Measurements from ENCODE around the gene ANKRD11. TPM values are rescaled to one million over a fixed set of nuclear protein-coding genes. Genes with fewer than 3 reads are reported as not detected.

The ANKRD11 gene
- total RNA-seq, 1 donor from 2014 or later, result 178 TPM

DNA sequence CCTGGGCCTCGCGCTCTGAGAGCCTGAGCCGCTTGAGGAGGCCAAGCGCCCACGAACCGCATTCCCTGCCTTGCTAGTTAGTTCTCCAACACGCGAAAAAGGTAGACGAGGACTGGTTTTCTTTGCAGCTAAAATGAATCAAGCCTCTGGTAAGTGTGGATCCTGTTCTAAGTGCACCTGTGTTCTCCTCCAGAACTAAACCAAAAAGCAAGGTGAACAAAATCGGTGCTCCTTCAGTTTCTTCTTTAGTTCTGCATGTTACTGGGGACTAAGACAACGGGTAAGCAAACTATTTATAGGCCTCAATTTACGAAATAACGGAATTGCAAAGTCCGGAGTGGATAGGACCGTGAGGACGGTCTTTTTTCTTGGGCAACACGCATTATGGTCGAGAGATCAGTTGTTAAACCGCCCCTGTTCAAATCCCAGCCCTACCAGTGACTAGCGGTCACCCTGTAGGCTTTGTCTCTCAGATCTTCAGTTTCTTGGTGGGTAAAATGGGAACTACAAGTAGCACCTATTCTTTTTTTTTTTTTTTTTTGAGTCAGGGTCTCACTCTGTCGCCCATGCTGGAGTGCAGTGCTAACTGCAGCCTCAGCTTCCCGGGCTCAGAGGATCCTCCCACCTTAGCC lies 993 bp upstream of the ANKRD11 start:
- H3K27me3 Mint-ChIP-seq, result no peaks in the 10 kb centered on the region
- peaks cover 2% of the 10 kb centered on the region for H3K36me3 Mint-ChIP-seq (ENCODE audit: insufficient read depth)
- DNase-seq (ENCODE audit: low spot score, unreplicated experiment), result no peak
- TF ChIP-seq, protein P1, sequence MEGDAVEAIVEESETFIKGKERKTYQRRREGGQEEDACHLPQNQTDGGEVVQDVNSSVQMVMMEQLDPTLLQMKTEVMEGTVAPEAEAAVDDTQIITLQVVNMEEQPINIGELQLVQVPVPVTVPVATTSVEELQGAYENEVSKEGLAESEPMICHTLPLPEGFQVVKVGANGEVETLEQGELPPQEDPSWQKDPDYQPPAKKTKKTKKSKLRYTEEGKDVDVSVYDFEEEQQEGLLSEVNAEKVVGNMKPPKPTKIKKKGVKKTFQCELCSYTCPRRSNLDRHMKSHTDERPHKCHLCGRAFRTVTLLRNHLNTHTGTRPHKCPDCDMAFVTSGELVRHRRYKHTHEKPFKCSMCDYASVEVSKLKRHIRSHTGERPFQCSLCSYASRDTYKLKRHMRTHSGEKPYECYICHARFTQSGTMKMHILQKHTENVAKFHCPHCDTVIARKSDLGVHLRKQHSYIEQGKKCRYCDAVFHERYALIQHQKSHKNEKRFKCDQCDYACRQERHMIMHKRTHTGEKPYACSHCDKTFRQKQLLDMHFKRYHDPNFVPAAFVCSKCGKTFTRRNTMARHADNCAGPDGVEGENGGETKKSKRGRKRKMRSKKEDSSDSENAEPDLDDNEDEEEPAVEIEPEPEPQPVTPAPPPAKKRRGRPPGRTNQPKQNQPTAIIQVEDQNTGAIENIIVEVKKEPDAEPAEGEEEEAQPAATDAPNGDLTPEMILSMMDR (IDR thresholded peaks at IDR 0.05; ENCODE audit: unreplicated experiment), result peak; percentile 42
- peaks cover 31% of the 10 kb centered on the region for H3K4me1 Mint-ChIP-seq (ENCODE audit: low read depth)
- H3K4me3 Mint-ChIP-seq (ENCODE audit: low read depth), result peak overlapping the region; percentile 85
- H3K27ac Mint-ChIP-seq, result peak overlapping the region; percentile 98
- no peaks in the 10 kb centered on the region for H3K9me3 Mint-ChIP-seq (ENCODE audit: low read depth)

DNA sequence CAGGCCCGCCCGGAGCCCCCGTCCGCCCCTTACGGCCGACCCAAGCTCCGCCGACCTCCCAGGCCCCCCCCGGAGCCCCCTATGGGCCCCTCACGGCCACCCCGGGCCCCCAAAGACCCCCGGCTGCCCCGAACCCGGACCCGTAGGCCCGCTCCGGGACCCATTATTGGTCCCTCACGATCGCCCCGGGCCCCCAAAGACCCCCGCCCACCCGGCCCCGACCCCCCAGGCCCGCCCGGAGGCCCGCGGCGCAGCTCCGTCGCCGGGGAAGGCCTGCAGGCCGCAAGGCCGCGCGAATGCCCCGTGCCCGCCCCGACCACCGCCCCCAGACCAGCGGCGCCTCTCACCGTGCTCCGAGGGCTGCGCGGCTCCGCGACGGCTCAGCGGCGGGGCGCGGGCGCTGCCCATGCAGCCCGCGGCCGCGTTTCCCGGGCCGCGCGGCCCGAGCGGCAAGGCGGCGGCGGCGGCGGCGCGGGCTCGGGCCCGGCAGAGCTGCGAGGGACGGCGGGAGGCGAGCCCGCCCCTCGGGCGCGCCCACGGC lies 393 bp downstream of the ANKRD11 start:
- DNase-seq (ENCODE audit: low spot score, unreplicated experiment), result peak; percentile 20
- TF ChIP-seq, protein P1 (IDR thresholded peaks at IDR 0.05; ENCODE audit: unreplicated experiment), result no peak
- Mint-ChIP-seq H3K27ac (no peak overlapping the region), H3K9me3 (ENCODE audit: low read depth) (no peaks in the 10 kb centered on the region), H3K36me3 (ENCODE audit: insufficient read depth) (peaks cover 3% of the 10 kb centered on the region), H3K4me3 (ENCODE audit: low read depth) (no peak overlapping the region), H3K27me3 (no peaks in the 10 kb centered on the region), H3K4me1 (ENCODE audit: low read depth) (peaks cover 43% of the 10 kb centered on the region)

DNA sequence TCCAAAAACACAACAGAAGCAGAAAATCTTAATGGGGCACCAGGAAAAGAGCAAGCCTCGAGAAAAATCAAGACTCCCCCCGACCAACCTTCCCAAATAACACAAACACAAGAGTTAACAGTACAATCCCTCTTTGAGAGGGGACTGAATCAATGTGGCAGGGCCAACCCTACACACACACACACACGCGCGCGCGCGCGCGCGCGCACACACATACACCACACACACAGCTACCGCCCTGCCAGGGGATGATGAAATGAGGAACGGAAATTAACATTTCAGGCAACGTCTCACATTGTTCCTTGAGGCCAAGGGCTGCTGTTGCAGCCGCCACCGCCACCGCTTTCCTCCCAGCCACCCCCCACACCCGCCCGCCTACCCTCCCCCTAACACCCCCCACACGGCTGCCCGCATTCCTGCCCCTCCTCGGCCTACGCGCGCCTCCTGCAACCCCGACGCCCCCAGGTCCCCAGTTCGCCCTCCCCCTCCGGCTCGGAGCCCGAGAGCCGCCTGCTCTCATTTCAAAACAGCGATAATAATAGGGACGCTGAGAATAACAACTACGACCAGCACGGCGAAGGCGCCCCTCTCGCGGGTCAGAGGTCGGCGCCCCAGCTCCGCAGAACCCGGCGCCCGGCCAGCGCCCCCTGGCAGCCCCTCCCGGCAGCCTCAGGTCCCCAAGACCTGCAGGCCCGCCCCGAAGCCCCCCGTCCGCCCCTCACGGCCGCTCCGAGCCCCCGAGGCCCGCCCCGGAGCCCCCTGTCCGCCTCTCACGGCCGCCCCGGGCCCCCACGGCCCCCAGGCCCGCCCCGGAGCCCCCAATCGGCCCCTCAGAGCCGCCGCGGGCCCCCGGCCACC lies 1.1 kb downstream of the ANKRD11 start:
- Mint-ChIP-seq H3K36me3 (ENCODE audit: insufficient read depth) (peaks cover 3% of the 10 kb centered on the region), H3K4me1 (ENCODE audit: low read depth) (peaks cover 50% of the 10 kb centered on the region), H3K9me3 (ENCODE audit: low read depth) (no peaks in the 10 kb centered on the region), H3K27ac (peak overlapping the region; percentile 98), H3K4me3 (ENCODE audit: low read depth) (peak overlapping the region; percentile 81), H3K27me3 (no peaks in the 10 kb centered on the region)
- DNase-seq (ENCODE audit: low spot score, unreplicated experiment), result peak; percentile 58
- TF ChIP-seq, protein P1 (IDR thresholded peaks at IDR 0.05; ENCODE audit: unreplicated experiment), result peak; percentile 42

DNA sequence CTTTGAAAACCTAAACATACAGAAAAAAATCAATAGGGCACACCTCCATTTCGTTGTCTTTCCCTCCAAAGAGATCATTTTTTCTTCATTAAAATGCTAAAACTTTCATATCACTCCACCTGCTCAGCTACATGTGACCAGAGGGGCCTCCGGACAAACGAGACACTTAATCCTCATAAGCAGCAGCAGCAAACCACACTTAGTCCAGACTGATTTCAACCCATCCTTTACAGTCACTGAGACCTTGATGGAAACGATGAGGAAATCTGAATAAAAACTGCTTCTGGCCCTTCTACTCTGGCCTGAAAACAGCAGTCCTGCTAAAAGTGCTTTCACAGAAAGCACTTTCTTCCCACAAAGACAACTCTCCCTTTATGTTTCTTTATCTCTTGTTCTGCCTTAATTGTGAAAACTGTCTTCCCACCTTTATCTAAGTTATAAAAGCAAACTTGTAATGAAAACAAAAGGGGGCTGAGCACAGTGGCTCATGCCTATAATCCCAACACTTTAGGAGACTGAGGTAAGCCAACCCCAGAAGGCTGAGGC lies 4.6 kb downstream of the ANKRD11 start:
- no peaks in the 10 kb centered on the region for H3K27me3 Mint-ChIP-seq
- H3K9me3 Mint-ChIP-seq (ENCODE audit: low read depth), result no peaks in the 10 kb centered on the region
- DNase-seq (ENCODE audit: low spot score, unreplicated experiment), result no peak
- peaks cover 5% of the 10 kb centered on the region for H3K36me3 Mint-ChIP-seq (ENCODE audit: insufficient read depth)
- peak overlapping the region; percentile 39 for H3K4me3 Mint-ChIP-seq (ENCODE audit: low read depth)
- TF ChIP-seq, protein P1 (IDR thresholded peaks at IDR 0.05; ENCODE audit: unreplicated experiment), result no peak
- peak overlapping the region; percentile 72 for H3K27ac Mint-ChIP-seq
- H3K4me1 Mint-ChIP-seq (ENCODE audit: low read depth), result peaks cover 65% of the 10 kb centered on the region

Data from progenitor cell of endocrine pancreas (in vitro differentiated cells).